ENCODE results near the gene CFL1.

DNA sequence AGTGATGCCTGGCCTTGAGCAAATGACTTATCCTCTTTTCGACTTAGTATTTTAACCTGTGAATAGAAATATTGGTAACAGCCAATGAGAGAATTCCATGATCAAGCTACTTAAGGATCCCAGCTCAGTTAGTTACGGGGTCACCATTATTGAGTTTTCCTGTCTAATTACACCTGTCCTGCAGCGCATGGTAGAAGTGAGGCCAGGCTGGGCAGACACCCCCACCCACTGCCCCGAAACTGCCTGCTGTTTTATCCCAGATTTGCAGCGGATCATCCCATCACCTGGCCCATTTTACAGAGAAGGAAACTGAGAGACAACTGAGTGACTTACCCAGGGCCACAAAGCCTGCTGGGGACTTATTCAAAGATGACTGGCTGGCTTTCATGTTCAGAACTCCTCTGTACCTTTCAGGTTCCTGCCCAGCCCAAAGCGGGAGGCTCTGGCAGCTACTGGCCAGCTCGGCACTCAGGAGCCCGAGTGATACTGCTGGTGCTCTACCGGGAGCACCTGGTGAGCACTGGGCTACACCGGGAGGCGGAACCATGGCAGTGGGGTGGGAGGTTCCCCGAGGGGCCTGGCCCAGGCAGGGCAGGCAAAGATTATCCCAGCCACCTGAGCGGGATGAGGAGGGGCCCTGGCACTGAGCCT lies 3.7 kb upstream of the CFL1 start:
- TF ChIP-seq CTCF (IDR thresholded peaks at IDR 0.05; ENCODE audit: low read depth, low read length, poor library complexity, severe bottlenecking) (no peak), EZH2phosphoT487 (IDR thresholded peaks at IDR 0.05; ENCODE audit: borderline replicate concordance, low read length) (no peak)
